HL-60 (cell line): ENCODE data around the gene CLIC1.

Source experiments
- GABPA ChIP-seq: IDR thresholded peaks from 2 replicates; pipeline ENCODE4 v1.6.1; 2012; ENCODE audit warnings: low read depth
- POLR2AphosphoS5 ChIP-seq: IDR thresholded peaks from 2 replicates; pipeline ENCODE4 v1.6.1; 2012; ENCODE audit warnings: low read depth
- TF ChIP-seq, protein P1 (sequence below): IDR thresholded peaks from one replicate; pipeline ENCODE4 v1.5.1; 2011; ENCODE audit warnings: low read length, control low read depth, inconsistent platforms; ENCODE audit not compliant: insufficient read depth
- TF ChIP-seq, protein P2 (sequence below): IDR thresholded peaks from 2 replicates; pipeline ENCODE4 v1.6.1; 2012; ENCODE audit warnings: low read depth; ENCODE audit not compliant: insufficient replicate concordance

DNA sequence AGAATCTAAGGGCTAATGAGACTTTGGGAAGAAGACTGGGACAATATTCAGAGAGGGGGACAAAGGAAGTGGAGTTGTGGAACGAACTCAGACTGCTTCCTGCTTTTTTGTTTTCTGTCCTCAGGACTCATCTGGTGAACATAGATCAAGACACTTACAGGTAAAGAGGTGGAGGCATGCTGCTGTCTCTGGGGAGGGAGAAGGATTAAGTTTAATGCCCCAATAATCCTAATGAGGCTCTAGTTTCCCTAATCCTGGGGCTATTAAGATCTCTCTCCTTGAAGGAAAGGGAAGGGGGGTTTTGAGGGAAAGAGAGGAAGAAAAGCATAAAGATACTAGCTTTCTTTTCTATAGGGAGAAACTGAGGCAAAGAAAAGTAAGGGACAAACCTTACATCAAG is 8.1 kb upstream of the CLIC1 start:
- TF ChIP-seq, protein P1, sequence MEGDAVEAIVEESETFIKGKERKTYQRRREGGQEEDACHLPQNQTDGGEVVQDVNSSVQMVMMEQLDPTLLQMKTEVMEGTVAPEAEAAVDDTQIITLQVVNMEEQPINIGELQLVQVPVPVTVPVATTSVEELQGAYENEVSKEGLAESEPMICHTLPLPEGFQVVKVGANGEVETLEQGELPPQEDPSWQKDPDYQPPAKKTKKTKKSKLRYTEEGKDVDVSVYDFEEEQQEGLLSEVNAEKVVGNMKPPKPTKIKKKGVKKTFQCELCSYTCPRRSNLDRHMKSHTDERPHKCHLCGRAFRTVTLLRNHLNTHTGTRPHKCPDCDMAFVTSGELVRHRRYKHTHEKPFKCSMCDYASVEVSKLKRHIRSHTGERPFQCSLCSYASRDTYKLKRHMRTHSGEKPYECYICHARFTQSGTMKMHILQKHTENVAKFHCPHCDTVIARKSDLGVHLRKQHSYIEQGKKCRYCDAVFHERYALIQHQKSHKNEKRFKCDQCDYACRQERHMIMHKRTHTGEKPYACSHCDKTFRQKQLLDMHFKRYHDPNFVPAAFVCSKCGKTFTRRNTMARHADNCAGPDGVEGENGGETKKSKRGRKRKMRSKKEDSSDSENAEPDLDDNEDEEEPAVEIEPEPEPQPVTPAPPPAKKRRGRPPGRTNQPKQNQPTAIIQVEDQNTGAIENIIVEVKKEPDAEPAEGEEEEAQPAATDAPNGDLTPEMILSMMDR = no peak
- TF ChIP-seq POLR2AphosphoS5 (no peak), GABPA (no peak)
- TF ChIP-seq, protein P2, sequence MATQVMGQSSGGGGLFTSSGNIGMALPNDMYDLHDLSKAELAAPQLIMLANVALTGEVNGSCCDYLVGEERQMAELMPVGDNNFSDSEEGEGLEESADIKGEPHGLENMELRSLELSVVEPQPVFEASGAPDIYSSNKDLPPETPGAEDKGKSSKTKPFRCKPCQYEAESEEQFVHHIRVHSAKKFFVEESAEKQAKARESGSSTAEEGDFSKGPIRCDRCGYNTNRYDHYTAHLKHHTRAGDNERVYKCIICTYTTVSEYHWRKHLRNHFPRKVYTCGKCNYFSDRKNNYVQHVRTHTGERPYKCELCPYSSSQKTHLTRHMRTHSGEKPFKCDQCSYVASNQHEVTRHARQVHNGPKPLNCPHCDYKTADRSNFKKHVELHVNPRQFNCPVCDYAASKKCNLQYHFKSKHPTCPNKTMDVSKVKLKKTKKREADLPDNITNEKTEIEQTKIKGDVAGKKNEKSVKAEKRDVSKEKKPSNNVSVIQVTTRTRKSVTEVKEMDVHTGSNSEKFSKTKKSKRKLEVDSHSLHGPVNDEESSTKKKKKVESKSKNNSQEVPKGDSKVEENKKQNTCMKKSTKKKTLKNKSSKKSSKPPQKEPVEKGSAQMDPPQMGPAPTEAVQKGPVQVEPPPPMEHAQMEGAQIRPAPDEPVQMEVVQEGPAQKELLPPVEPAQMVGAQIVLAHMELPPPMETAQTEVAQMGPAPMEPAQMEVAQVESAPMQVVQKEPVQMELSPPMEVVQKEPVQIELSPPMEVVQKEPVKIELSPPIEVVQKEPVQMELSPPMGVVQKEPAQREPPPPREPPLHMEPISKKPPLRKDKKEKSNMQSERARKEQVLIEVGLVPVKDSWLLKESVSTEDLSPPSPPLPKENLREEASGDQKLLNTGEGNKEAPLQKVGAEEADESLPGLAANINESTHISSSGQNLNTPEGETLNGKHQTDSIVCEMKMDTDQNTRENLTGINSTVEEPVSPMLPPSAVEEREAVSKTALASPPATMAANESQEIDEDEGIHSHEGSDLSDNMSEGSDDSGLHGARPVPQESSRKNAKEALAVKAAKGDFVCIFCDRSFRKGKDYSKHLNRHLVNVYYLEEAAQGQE = no peak
